ENCODE data around the gene ZNF324. TPM values are rescaled to one million over a fixed set of nuclear protein-coding genes. Genes with fewer than 3 reads are reported as not detected.

The ZNF324 gene
- total and polyA plus RNA-seq, 2 of the 8 experiments (the other 6 are each of a cell fraction or from before 2014, with no cell fraction given), result 5.1 to 5.8 TPM

- TF ChIP-seq CHD7 (IDR thresholded peaks at IDR 0.05; ENCODE audit: insufficient replicate concordance, low read length) (no peak), JUN (IDR thresholded peaks at IDR 0.05; ENCODE audit: low read depth, low read length) (no peak), BRCA1 (IDR thresholded peaks at IDR 0.05; ENCODE audit: low read depth, low read length) (no peak), CREB1 (IDR thresholded peaks at IDR 0.05) (no peak), PHF8 (conservative IDR thresholded peaks at IDR 0.05; ENCODE audit: low read depth, low read length) (no peak), CHD1 (IDR thresholded peaks at IDR 0.05; ENCODE audit: low read depth, low read length) (no peak), MAFK (IDR thresholded peaks at IDR 0.05; ENCODE audit: low read depth, low read length) (no peak), HDAC6 (IDR thresholded peaks at IDR 0.05; ENCODE audit: low read depth, low read length) (no peak), POLR2AphosphoS5 (IDR thresholded peaks at IDR 0.05; ENCODE audit: low read depth, low read length) (no peak), MAX (IDR thresholded peaks at IDR 0.05) (no peak), RBBP5 (IDR thresholded peaks at IDR 0.05; ENCODE audit: borderline replicate concordance, low read depth, low read length) (no peak)
Observed at GRCh38 chr19:58511353-58512208, 44.7 kb downstream of the ZNF324 start, which contains the start of gene SLC27A5 (continued).
